HepG2 (cell line): ENCODE results near the gene GPR89A. TPM values are rescaled to one million over a fixed set of nuclear protein-coding genes. Genes with fewer than 3 reads are reported as not detected.

ENCODE experiments used
- ATF3 ChIP-seq: sonication (generic); formaldehyde crosslinking; IDR thresholded peaks from 2 replicates; pipeline ENCODE4 v1.4.0; 2020; ENCODE audit warnings: missing genetic modification reagents
- IRX3 ChIP-seq: sonication (generic); formaldehyde crosslinking; IDR thresholded peaks from 2 replicates; pipeline ENCODE4 v1.8.1; 2023; ENCODE audit warnings: mild to moderate bottlenecking, low read depth, missing genetic modification reagents, borderline replicate concordance
- MED1 ChIP-seq: sonication (generic); formaldehyde crosslinking; IDR thresholded peaks from 2 replicates; pipeline ENCODE4 v1.4.0; 2020; ENCODE audit warnings: missing genetic modification reagents
- NFE2L2 ChIP-seq: fragments of 150-350 bp; IDR thresholded peaks from 2 replicates; pipeline ENCODE4 v1.6.1; 2014; ENCODE audit warnings: low read length
- PRMT3 ChIP-seq: sonication (generic); formaldehyde crosslinking; IDR thresholded peaks from 2 replicates; pipeline ENCODE4 v1.8.1; 2022; ENCODE audit warnings: low read depth, mild to moderate bottlenecking, moderate library complexity, missing genetic modification reagents, borderline replicate concordance
- SAP130 ChIP-seq: IDR thresholded peaks from 2 replicates; pipeline ENCODE4 v1.6.1; 2016; ENCODE audit warnings: low read depth
- SKIL ChIP-seq: sonication (generic); formaldehyde crosslinking; IDR thresholded peaks from 2 replicates; pipeline ENCODE4 v1.8.0; 2022; ENCODE audit warnings: missing genetic modification reagents, mild to moderate bottlenecking, moderate library complexity, borderline replicate concordance
- SOX5 ChIP-seq: IDR thresholded peaks from 2 replicates; pipeline ENCODE4 v1.6.1; 2016; ENCODE audit warnings: borderline replicate concordance
- STAT5B ChIP-seq: sonication (generic); formaldehyde crosslinking; IDR thresholded peaks from 2 replicates; pipeline ENCODE4 v1.4.0; 2020; ENCODE audit warnings: missing genetic modification reagents
- ZBTB14 ChIP-seq: sonication (generic); formaldehyde crosslinking; IDR thresholded peaks from 2 replicates; pipeline ENCODE4 v1.4.0; 2020; ENCODE audit warnings: missing genetic modification reagents
- ZFP90 ChIP-seq: sonication (generic); formaldehyde crosslinking; IDR thresholded peaks from 2 replicates; pipeline ENCODE4 v1.8.0; 2022; ENCODE audit warnings: missing genetic modification reagents, mild to moderate bottlenecking, inconsistent platforms, borderline replicate concordance
- ZFP91 ChIP-seq: sonication (generic); formaldehyde crosslinking; IDR thresholded peaks from 2 replicates; pipeline ENCODE4 v1.9.0; 2022; ENCODE audit warnings: missing genetic modification reagents, mild to moderate bottlenecking, borderline replicate concordance
- ZGPAT ChIP-seq: IDR thresholded peaks from 2 replicates; pipeline ENCODE4 v1.6.1; 2016; ENCODE audit warnings: mild to moderate bottlenecking
- ZNF160 ChIP-seq: sonication (generic); formaldehyde crosslinking; IDR thresholded peaks from 2 replicates; pipeline ENCODE4 v1.8.0; 2022; ENCODE audit warnings: mild to moderate bottlenecking, inconsistent platforms, missing genetic modification reagents
- ZNF326 ChIP-seq: sonication (generic); formaldehyde crosslinking; IDR thresholded peaks from 2 replicates; pipeline ENCODE4 v1.4.0; 2020; ENCODE audit warnings: missing genetic modification reagents, borderline replicate concordance
- ZNF563 ChIP-seq: sonication (generic); formaldehyde crosslinking; IDR thresholded peaks from 2 replicates; pipeline ENCODE4 v1.8.0; 2022; ENCODE audit warnings: mild to moderate bottlenecking, moderate library complexity, missing genetic modification reagents
- ZNF747 ChIP-seq: sonication (generic); formaldehyde crosslinking; IDR thresholded peaks from 2 replicates; pipeline ENCODE4 v1.8.1; 2023; ENCODE audit warnings: missing genetic modification reagents, mild to moderate bottlenecking, borderline replicate concordance
- ZNF75D ChIP-seq: sonication (generic); formaldehyde crosslinking; IDR thresholded peaks from 2 replicates; pipeline ENCODE4 v1.8.1; 2023; ENCODE audit warnings: missing genetic modification reagents, mild to moderate bottlenecking, borderline replicate concordance
- ZUFSP ChIP-seq: sonication (generic); formaldehyde crosslinking; IDR thresholded peaks from 2 replicates; pipeline ENCODE4 v1.9.0; 2021; ENCODE audit warnings: missing genetic modification reagents, mild to moderate bottlenecking, borderline replicate concordance
- polyA plus RNA-seq, 8 experiments: library from polyadenylated mRNA; depleted of rRNA in 3 of 8; stranded (reverse) in 7 of 8; unstranded in 1 of 8; fragments of >200 nt; fragmentation: Illumina TruSeq in 4 of 8; extraction: Trizol in 4 of 8; gene quantifications; 2 replicates each; pipeline versions ENCODE4 v1.2.1 to v1.2.3, GENCODE V29; 2011 to 2016; ENCODE audit warnings: low read depth in 4 of 8, missing spikeins in 1 of 8, mixed read lengths in 1 of 8; ENCODE audit not compliant: insufficient read depth in 1 of 8
- total RNA-seq, 5 experiments: library from RNA; depleted of rRNA; stranded (reverse); fragments of >200 nt; fragmentation: Illumina TruSeq; extraction: Trizol; gene quantifications; 2 replicates each; pipeline ENCODE4 v1.2.3, GENCODE V29; 2016; ENCODE audit warnings: low read depth in 1 of 5

The GPR89A gene
- total and polyA plus RNA-seq, 2 of the 13 experiments (the other 11 are each of a cell fraction or from before 2014, with no cell fraction given): 23.4 to 32.6 TPM

GRCh38 chr1:145714524-145715111, 106.8 kb downstream of the GPR89A start (continued):
- TF ChIP-seq ATF3 (CRISPR knock-in tag) (no peak), ZGPAT (CRISPR knock-in tag) (peak; percentile 74), ZNF160 (no peak), ZNF326 (CRISPR knock-in tag) (no peak), ZNF75D (CRISPR knock-in tag) (no peak), PRMT3 (CRISPR knock-in tag) (no peak), IRX3 (no peak; the same call in 1 of the 2 replicates), ZUFSP (CRISPR knock-in tag) (no peak), ZBTB14 (CRISPR knock-in tag) (no peak), ZNF747 (CRISPR knock-in tag) (no peak; the same call in 1 of the 2 replicates), SKIL (CRISPR knock-in tag) (0 out of 2 replicates have a peak, but pooled peaks have one; percentile 16), MED1 (CRISPR knock-in tag) (peak; percentile 84), SAP130 (CRISPR knock-in tag) (peak; percentile 52; the same call in 1 of the 2 replicates), ZFP91 (CRISPR knock-in tag) (peak; percentile 29), NFE2L2 (no peak), SOX5 (CRISPR knock-in tag) (0 out of 2 replicates have a peak, but pooled peaks have one; percentile 45), ZNF563 (CRISPR knock-in tag) (peak; percentile 83; the same call in 1 of the 2 replicates), ZFP90 (CRISPR knock-in tag) (peak; percentile 51; the same call in 1 of the 2 replicates), STAT5B (CRISPR knock-in tag) (no peak)
